Activated CD4-positive, alpha-beta T cell treated with anti-CD3 and anti-CD28 coated beads, Interleukin-2, amount 50 U/mL, for 48 hours (primary cell): ENCODE results near the gene COX19.

Experiments used
- DNase-seq, 2 experiments: peaks; one replicate each; pipeline ENCODE4 v3.0.0-alpha.2; 2020

COX19 gene

DNA sequence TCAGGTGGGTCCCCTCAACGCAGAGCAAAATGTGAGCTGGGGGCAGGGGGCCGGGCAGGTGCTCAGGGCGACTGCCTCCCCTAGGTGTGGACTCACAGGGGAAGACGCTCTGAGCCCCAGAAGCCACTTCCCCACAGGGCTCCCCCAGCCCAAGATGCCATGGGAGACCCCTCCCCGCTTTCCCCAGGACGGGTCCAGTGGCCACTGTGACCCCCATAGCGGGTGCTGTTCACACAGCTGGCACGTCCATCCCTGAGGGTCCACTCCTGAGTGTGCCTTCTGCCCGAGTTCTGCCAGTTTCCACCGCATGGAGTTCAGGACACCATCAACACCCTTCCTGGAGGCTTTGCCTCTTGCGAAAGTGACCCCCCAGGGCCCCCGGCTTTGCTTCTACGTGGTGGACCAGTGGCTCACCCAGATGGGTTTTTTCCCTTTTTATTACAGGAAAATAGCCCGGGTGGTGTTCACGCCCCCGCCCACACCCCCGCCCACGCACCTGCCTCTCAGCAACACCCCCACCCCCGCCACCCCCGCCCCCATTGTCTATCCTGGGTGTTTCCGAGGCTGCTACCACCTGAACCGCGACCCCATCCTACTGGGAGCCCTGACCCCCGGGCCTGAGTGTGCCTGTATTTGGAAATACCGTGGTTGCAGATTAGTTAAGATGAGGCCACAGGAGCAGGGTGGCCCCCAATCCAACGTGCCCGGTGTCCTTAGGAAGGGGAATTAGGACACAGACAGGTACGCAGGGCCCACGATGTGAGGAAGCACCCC is 52.8 kb downstream of the COX19 start:
- DNase-seq: peak; percentile 50 to 59

DNA sequence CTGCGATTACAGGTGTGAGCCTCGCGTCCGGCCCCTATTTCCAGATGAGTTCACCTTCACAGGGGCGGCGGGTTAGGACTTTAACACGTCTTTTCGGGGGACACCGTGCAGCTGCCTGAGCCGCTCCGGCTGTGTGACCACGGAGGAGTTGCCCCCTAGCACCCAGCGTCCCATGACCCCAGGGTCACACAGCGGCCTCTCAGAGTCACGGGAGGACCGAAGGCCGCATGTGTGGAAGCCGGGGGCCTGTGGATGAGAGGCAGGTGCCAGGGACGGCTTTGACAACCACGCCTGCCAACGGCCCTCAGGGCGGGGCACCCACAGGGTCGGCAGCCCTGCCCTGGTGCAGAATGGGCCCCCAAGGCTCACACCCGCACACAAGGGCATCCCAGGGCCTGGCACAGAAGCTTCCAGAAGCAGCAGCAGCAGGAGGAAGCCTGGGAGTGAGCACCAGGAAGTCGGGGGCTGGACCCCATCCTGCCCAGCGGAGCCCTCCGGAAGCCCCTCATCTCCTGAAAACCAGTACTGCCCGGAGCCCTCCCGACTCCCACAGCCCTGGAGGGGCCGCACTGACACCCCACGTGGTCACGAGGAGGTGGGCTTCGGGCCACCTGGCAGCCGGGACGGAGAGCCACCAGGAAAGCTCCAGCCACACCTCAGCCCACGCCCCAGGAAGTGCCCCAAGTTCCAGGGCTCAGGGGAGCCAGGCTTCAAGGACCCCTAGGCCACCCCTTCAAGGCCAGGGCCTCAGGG is 53.6 kb downstream of the COX19 start:
- DNase-seq: no peak

DNA sequence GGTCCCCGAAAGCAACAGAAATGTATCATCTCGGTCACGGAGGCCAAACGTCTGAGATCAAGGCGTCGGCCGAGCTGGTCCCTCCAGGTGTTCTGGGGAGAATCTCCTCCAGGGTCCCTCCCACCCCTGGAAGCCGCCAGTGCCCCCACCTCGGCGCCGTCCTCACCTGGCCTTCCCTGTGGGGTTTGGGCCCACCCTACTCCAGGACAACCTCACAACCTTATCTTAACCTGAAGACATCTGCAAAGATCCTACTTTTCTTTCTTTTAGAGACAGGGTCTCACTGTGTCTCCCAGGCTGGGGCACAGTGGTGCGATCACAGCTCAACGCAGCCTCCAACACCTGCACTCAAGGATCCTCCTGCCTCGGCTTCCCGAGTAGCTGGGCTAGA is 54.3 kb downstream of the COX19 start:
- DNase-seq: no peak

DNA sequence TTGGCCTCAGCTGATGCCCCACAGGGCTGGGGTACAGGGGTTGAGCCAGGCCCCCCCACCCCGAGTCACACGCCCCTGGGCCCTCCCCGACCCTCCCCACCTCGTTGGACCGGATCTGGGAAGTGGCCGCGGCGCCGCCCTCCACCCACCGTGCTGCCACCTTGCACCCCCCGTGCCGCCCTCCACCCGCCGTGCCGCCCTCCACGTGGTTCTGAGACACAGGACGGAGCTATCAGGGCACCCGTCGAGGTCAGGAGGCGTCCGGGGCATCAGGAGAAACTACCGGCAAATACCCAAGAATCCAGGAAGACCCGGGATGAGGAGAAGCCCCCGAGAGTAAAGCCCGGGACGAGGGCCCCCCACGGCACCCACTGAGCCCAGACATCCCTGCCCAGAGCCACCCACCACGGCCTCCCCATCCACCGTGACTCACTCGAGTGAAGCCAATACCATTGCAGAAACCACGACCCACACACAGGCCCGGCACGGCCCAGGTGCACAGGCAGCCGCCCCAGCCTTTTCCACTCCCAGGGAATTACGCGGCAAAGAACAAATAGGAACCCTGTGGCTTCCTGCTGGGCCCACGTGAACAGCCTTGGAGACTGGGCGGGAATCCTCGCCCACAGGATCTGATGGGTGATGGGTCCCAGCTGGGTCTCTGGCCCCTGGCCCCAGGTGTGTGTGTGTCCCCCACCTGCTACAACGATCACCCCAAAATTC is 54.8 kb downstream of the COX19 start:
- DNase-seq: peak; percentile 48 to 58

DNA sequence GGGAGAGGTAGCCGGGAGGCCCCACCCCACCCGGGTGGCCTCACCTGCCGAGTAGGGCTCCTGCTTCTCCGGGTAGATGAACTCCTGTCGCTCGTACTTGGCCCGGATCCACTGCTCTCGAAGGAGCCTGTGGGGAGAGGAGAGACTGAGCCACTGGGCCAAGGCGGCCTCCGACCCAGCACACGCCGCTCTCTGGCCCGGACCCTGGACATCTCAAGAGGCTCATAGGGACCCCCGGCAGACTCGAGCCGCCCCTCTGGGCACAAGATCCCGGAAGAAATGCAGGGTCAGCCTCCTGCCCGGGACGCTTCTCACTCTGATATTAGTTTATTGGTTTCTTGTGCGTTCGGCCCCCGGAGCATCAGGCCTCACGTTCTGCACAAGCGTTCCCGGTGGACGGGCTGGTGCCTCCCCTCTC is 55.4 kb downstream of the COX19 start:
- DNase-seq: no peak

DNA sequence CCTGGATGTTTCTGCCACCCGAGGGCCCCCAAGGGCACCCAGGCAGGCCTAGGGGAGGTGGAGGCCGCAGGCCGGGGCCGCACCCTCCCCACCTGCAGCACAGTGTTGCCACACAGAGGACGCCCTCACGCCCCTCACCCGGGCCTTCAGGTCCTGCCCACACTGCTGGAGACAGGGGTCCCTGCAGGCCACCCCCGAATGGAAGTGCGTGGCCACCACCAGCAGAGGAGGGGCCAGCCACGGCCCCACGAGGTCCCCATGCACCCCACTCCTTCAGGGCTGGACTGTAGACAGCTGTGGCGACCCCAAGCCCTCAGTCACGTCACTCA is 56.3 kb downstream of the COX19 start:
- DNase-seq: no peak

DNA sequence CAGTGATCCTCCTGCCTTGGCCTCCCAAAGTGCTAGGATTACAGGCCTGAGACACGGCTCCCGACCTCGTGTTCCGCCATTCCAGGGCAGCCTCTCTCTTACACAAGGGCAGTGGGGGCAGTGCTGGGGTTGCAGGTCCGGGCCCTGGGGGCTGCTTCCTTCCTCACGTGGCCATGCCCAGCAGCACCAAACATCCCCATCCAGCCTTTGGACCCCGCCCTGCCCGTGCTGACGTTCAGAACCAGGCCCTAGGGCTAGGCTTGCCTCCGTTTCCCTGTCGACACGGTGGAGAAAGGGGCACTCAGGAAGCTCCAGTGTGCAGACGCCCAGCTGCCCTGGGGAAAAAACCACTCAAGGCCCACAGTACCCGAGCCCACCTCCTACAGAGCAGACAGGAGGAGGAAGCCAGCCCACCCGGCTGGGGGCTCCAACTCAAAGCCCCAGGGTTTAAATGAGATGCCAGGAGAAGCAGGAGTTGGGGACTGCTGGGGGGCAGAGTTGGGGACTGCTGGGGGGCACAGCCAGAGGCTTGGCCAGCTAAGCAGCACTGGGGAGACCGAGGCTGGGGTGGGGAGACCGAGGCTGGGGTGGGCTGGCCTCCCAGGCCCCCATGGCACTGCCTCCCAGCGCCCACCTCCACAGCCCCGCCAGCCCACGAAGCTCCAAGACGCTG is 56.8 kb downstream of the COX19 start:
- no peak for DNase-seq

DNA sequence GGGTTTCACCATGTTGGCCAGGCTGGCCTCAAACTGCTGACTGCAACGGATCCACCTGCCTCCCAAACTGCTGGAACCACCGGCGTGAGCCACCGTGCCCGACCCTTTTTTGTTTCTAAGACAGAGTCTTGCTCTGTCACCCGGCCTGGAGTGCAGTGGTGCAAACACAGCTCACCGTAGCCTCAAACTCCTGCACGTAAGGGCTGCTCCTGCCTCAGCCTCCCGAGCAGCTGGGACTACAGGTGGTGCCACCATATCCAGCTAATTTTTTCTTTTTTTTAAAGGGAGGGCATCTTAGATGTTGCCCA is 57.3 kb downstream of the COX19 start:
- no peak for DNase-seq

DNA sequence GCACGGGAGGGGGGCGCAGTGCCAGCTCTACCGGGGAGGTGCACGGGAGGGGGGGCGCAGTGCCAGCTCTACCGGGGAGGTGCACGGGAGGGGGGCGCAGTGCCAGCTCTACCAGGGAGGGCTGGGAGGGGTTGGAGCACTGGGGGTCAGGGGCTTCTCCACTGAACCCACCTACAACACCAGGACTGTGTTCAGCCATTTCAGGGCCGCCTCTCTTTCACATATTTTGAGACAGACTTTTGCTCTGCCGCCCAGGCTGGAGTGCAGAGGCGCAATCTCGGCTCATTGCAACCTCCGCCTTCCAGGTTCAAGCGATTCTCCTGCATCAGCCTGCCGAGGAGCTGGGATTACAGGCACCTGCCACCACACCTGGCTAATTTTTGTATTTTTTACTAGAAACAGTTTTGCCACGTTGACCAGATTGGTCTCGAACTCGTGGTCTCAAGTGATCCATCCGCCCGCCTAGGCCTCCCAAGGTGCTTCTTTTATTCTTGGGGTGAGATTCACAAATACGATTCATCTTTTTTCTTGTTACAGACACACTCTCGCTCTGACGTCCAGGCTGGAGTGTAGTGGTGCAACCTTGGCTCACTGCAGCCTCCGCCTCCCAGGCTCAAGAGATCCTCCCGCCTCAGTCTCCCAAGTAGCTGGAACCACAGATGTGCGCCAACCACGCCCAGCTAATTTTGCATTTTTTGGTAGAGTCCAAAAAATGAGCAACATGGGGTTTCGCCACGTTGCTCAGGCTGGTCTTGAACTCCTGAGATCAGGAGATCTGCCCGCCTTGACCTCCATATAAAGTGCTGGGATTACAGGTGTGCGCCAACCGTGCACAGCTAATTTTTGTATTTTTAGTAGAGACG is 57.9 kb downstream of the COX19 start:
- DNase-seq: no peak

DNA sequence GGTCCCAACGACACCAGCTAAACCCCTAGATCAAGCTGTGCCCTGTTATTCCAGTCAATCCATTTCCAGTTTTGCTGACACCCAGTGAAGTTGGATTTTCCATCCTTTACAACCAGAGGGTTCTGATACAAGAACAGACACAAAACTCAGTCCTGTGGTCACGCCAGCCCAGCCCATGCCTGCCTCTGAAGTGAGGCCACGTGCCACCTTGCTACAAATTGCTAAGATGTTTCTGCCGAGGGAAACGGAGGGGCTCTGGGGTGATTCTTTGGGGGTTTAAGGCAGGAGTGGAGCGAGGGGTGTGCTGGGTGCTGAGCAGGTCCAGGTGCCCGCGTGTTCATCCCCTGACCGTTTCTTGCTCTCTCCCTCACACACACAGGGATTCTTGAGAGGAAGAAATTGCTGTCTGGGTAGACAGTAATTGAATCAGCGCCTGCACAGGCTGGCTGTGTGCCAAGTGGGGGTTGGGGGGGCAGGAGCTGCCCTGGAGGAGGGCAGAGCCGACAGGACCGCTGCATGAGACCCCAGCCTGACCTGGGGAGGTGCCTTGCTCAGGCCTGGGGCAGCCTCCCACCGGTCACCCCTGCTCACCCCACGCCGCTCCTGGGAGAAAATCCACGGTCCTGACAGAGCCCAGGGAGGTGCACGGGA is 58.9 kb downstream of the COX19 start:
- no peak for DNase-seq
